OCI-LY1 (cell line): ENCODE measurements around the gene CISD1.

Experiments used
- EZH2 ChIP-seq: fragments of 200-600 bp; sonication (generic), shearing (Covaris generic); IDR thresholded peaks from 2 replicates; pipeline ENCODE4 v1.8.0; 2017; ENCODE audit warnings: borderline replicate concordance, mixed run types, mild to moderate bottlenecking, antibody characterized with exemption, low read length, moderate library complexity, mixed read lengths
- TF ChIP-seq, protein P1 (sequence below): fragments of 200-600 bp; sonication (generic), shearing (Covaris generic); IDR thresholded peaks from 2 replicates; pipeline ENCODE4 v1.5.1; 2017; ENCODE audit warnings: mild to moderate bottlenecking, antibody characterized with exemption, low read length, moderate library complexity, mixed read lengths

DNA sequence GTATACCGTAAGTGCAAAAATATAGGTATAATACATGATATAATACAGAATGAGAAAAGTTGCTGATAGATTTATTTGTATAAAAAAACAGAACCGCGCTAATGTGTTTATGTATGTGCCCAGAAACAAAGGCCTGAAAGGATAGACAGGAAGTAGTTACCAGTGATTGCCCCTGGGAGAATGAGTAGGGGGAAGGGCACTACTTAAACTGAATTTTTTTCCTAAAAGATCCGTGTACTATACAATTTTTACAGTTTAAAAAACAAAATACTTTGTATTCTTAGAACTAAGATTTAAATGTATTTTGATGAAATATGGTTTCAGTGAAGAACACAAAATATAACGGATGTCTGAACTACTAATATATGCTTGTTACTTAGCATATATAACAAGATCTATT lies 4.2 kb upstream of the CISD1 start:
- TF ChIP-seq, protein P1, sequence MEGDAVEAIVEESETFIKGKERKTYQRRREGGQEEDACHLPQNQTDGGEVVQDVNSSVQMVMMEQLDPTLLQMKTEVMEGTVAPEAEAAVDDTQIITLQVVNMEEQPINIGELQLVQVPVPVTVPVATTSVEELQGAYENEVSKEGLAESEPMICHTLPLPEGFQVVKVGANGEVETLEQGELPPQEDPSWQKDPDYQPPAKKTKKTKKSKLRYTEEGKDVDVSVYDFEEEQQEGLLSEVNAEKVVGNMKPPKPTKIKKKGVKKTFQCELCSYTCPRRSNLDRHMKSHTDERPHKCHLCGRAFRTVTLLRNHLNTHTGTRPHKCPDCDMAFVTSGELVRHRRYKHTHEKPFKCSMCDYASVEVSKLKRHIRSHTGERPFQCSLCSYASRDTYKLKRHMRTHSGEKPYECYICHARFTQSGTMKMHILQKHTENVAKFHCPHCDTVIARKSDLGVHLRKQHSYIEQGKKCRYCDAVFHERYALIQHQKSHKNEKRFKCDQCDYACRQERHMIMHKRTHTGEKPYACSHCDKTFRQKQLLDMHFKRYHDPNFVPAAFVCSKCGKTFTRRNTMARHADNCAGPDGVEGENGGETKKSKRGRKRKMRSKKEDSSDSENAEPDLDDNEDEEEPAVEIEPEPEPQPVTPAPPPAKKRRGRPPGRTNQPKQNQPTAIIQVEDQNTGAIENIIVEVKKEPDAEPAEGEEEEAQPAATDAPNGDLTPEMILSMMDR: no peak
- no peak for TF ChIP-seq EZH2
